ENCODE measurements around the gene VPS33B.

DNA sequence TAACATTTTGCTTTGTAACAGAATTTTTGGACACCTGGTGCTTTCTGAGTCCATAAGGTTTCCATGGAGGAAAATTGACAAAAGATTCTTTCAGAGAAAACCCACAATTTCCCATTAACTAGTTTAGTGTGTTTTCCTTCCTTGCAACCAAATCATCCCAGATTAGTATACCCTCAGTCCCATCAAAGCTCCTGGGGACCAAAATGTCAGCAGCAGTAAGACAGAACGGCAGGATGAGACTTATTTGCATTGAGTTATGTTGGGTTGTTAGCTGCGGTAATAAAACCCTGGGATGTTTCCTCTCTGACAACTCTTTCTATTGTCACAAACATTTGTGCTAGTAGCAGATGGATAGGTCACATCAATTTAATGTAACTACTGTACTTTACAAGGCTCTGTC is 32.4 kb upstream of the VPS33B start:
- TF ChIP-seq POLR2AphosphoS5 (IDR thresholded peaks at IDR 0.05; ENCODE audit: borderline replicate concordance, low read depth, low read length) (no peak), EZH2 (IDR thresholded peaks at IDR 0.05) (no peak)

All from SK-N-MC (cell line).